ENCODE measurements around the gene SNX33. TPM values are rescaled to one million over a fixed set of nuclear protein-coding genes. Genes with fewer than 3 reads are reported as not detected.
"Not testable (repeated sequence)": the region's sequence is repeated elsewhere in the genome, so short reads cannot be mapped to it uniquely, and the experiment has no call there.

The SNX33 gene
- total and polyA plus RNA-seq, 2 donors (not counting 1 experiment from before 2014, with no cell fraction given) = 0.22 to 0.59 TPM

DNA sequence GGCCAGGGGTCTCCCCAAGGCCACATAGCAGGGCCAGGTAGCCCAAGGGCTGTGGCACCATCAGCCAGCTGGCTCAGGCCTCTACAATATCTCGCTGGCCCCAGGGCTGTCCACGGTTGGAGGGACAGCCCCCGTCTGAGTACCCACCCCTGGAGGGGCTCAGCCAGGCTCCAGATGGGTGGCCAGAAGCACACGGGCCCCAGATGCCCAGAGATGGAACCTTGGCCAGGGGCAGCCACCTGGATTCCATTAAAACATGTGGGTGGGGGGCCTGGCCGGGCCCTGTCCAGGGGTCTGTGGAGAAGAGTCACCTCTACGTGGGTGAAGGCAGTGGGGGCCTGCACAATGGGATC is 56.5 kb downstream of the SNX33 start:
- no peak overlapping the region for H3K4me2 ChIP-seq (replicated peaks; ENCODE audit: low read depth, low read length, poor library complexity, severe bottlenecking)
- CTCF ChIA-PET = no interaction called here
- no peak for ATAC-seq (ENCODE audit: low read depth)
- TF ChIP-seq EZH2 (IDR thresholded peaks at IDR 0.05; ENCODE audit: borderline replicate concordance, insufficient read depth, low read depth, low read length, poor library complexity, severe bottlenecking) = no peak
- TF ChIP-seq, protein P1, sequence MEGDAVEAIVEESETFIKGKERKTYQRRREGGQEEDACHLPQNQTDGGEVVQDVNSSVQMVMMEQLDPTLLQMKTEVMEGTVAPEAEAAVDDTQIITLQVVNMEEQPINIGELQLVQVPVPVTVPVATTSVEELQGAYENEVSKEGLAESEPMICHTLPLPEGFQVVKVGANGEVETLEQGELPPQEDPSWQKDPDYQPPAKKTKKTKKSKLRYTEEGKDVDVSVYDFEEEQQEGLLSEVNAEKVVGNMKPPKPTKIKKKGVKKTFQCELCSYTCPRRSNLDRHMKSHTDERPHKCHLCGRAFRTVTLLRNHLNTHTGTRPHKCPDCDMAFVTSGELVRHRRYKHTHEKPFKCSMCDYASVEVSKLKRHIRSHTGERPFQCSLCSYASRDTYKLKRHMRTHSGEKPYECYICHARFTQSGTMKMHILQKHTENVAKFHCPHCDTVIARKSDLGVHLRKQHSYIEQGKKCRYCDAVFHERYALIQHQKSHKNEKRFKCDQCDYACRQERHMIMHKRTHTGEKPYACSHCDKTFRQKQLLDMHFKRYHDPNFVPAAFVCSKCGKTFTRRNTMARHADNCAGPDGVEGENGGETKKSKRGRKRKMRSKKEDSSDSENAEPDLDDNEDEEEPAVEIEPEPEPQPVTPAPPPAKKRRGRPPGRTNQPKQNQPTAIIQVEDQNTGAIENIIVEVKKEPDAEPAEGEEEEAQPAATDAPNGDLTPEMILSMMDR (IDR thresholded peaks at IDR 0.05) = no peak
- Mint-ChIP-seq H3K9me3 (ENCODE audit: insufficient read depth) (no peaks in the 10 kb centered on the region), H3K4me3 (no peak overlapping the region), H3K27ac (no peak overlapping the region), H3K27me3 (no peaks in the 10 kb centered on the region), H3K4me1 (peaks cover 33% of the 10 kb centered on the region)
- POLR2A ChIA-PET = no interaction called here
- H3K27me3 ChIP-seq (replicated peaks in 1 of 4; ENCODE audit: control extremely low read depth in 1 of 4, control insufficient read depth in 3 of 4, insufficient read depth in 4 of 4, low read length in 3 of 4) = no peaks in the 10 kb centered on the region
- no peak overlapping the region for H2AFZ ChIP-seq (ENCODE audit: insufficient read depth, low read depth, low read length, poor library complexity, severe bottlenecking)
- no peaks in the 10 kb centered on the region for H3K36me3 ChIP-seq (replicated peaks in 1 of 2; ENCODE audit: control extremely low read depth in 1 of 2, control insufficient read depth in 1 of 2, extremely low read depth in 1 of 2, insufficient read depth in 2 of 2, low read length in 1 of 2)
- intact Hi-C loops (cut with micrococcal nuclease) = no loop called here
- no peak overlapping the region for H3K27ac ChIP-seq (ENCODE audit: low read length in 2 of 2)
- no peak overlapping the region for H3K9ac ChIP-seq (ENCODE audit: low read length)
- H3K4me1 ChIP-seq (ENCODE audit: control insufficient read depth in 2 of 2, insufficient read depth in 2 of 2, low read length in 2 of 2) = peaks cover 20 to 33% of the 10 kb centered on the region in 2 donors
- no peaks in the 10 kb centered on the region for H4K20me1 ChIP-seq (ENCODE audit: control insufficient read depth, insufficient read depth, low read length, poor library complexity, severe bottlenecking)
- no peak for DNase-seq
- 96% methylated on average over 6 of the region's 6 CpGs for WGBS (ENCODE audit: insufficient coverage)
- H3K79me2 ChIP-seq (ENCODE audit: control insufficient read depth, insufficient read depth, low read length) = no peaks in the 10 kb centered on the region
- no peaks in the 10 kb centered on the region for H3K9me3 ChIP-seq (ENCODE audit: control extremely low read depth in 1 of 3, control insufficient read depth in 2 of 3, insufficient read depth in 1 of 3, low read length in 2 of 3)
- H3K4me3 ChIP-seq (ENCODE audit: control extremely low read depth in 1 of 5, extremely low read depth in 1 of 5, insufficient read depth in 1 of 5, low read depth in 2 of 5, low read length in 4 of 5) = no peak overlapping the region

DNA sequence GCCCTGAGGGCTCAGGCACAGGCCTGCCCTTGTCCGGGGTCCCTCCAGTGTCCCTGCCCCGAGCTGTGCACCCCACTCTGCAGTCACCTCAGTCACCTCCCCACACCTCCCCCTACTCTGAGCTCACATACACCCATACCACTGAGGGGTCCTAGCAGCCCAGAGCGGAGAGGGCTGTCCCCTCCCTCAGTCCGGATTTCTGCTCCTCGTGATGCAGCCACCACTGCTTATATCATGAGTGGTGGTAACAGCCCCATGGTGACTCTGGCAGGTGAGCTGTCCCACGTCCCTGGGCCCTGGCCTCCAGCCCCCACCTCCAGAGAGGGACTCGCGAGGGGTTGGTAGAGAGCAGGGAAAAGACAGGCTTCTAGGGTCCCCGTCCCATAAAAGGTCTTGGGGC is 56.9 kb downstream of the SNX33 start:
- intact Hi-C loops (cut with micrococcal nuclease) = no loop called here
- POLR2A ChIA-PET = no interaction called here
- WGBS (ENCODE audit: insufficient coverage) = 93% methylated on average over 7 of the region's 9 CpGs
- H3K36me3 ChIP-seq (replicated peaks in 1 of 2; ENCODE audit: control extremely low read depth in 1 of 2, control insufficient read depth in 1 of 2, extremely low read depth in 1 of 2, insufficient read depth in 2 of 2, low read length in 1 of 2) = no peaks in the 10 kb centered on the region
- no peaks in the 10 kb centered on the region for H3K27me3 ChIP-seq (replicated peaks in 1 of 4; ENCODE audit: control extremely low read depth in 1 of 4, control insufficient read depth in 3 of 4, insufficient read depth in 4 of 4, low read length in 3 of 4)
- no peak overlapping the region for H3K27ac ChIP-seq (ENCODE audit: low read length in 2 of 2)
- Mint-ChIP-seq H3K4me3 (no peak overlapping the region), H3K4me1 (peaks cover 29% of the 10 kb centered on the region), H3K9me3 (ENCODE audit: insufficient read depth) (no peaks in the 10 kb centered on the region), H3K27ac (peak overlapping the region; percentile 10), H3K27me3 (no peaks in the 10 kb centered on the region)
- no peak for DNase-seq
- H3K4me2 ChIP-seq (replicated peaks; ENCODE audit: low read depth, low read length, poor library complexity, severe bottlenecking) = no peak overlapping the region
- no peaks in the 10 kb centered on the region for H4K20me1 ChIP-seq (ENCODE audit: control insufficient read depth, insufficient read depth, low read length, poor library complexity, severe bottlenecking)
- no peaks in the 10 kb centered on the region for H3K79me2 ChIP-seq (ENCODE audit: control insufficient read depth, insufficient read depth, low read length)
- CTCF ChIA-PET = no interaction called here
- peaks cover 17 to 29% of the 10 kb centered on the region in 2 donors for H3K4me1 ChIP-seq (ENCODE audit: control insufficient read depth in 2 of 2, insufficient read depth in 2 of 2, low read length in 2 of 2)
- H3K4me3 ChIP-seq (ENCODE audit: control extremely low read depth in 1 of 5, extremely low read depth in 1 of 5, insufficient read depth in 1 of 5, low read depth in 2 of 5, low read length in 4 of 5) = no peak overlapping the region
- no peaks in the 10 kb centered on the region for H3K9me3 ChIP-seq (ENCODE audit: control extremely low read depth in 1 of 3, control insufficient read depth in 2 of 3, insufficient read depth in 1 of 3, low read length in 2 of 3)
- no peak overlapping the region for H2AFZ ChIP-seq (ENCODE audit: insufficient read depth, low read depth, low read length, poor library complexity, severe bottlenecking)
- no peak overlapping the region for H3K9ac ChIP-seq (ENCODE audit: low read length)
- ATAC-seq (ENCODE audit: low read depth) = no peak
- TF ChIP-seq EZH2 (IDR thresholded peaks at IDR 0.05; ENCODE audit: borderline replicate concordance, insufficient read depth, low read depth, low read length, poor library complexity, severe bottlenecking) = no peak
- TF ChIP-seq, protein P1 (IDR thresholded peaks at IDR 0.05) = no peak

DNA sequence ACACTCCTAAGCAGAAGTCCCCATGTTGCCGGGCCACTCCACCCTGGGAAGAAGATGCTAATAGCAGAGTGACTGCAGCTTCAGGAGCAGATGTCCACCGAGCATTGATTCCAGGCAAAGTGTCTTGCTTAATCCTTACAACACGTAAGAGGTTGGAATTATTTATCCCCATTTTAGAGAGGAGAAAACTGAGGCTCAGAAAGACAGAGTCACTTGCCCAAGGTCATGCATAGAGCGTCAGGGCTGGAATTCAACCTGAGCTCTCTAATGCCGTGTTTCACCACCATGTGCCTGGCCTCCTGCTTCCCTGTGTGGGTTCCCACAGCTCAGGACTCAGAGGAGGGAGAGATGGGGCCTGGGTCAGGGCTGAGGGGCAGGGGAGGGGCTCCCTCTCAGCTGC is 57.7 kb downstream of the SNX33 start:
- WGBS (ENCODE audit: insufficient coverage) = 100% methylated on average over 2 of the region's 5 CpGs

More for the DNA sequence above, 57.7 kb downstream of the SNX33 start:
- peaks cover 22% of the 10 kb centered on the region for H3K4me1 Mint-ChIP-seq
- H3K9me3 ChIP-seq (ENCODE audit: control extremely low read depth in 1 of 3, control insufficient read depth in 2 of 3, insufficient read depth in 1 of 3, low read length in 2 of 3); H3K79me2 ChIP-seq (ENCODE audit: control insufficient read depth, insufficient read depth, low read length); H3K36me3 ChIP-seq (replicated peaks in 1 of 2; ENCODE audit: control extremely low read depth in 1 of 2, control insufficient read depth in 1 of 2, extremely low read depth in 1 of 2, insufficient read depth in 2 of 2, low read length in 1 of 2); CTCF ChIA-PET; H3K27ac ChIP-seq (ENCODE audit: low read length in 2 of 2); ATAC-seq (ENCODE audit: low read depth); DNase-seq; POLR2A ChIA-PET; H3K9me3 Mint-ChIP-seq (ENCODE audit: insufficient read depth); H4K20me1 ChIP-seq (ENCODE audit: control insufficient read depth, insufficient read depth, low read length, poor library complexity, severe bottlenecking); H3K27me3 Mint-ChIP-seq; H3K4me2 ChIP-seq (replicated peaks; ENCODE audit: low read depth, low read length, poor library complexity, severe bottlenecking); H3K27me3 ChIP-seq (replicated peaks in 1 of 4; ENCODE audit: control extremely low read depth in 1 of 4, control insufficient read depth in 3 of 4, insufficient read depth in 4 of 4, low read length in 3 of 4); H2AFZ ChIP-seq (ENCODE audit: insufficient read depth, low read depth, low read length, poor library complexity, severe bottlenecking); H3K9ac ChIP-seq (ENCODE audit: low read length); intact Hi-C loops (cut with micrococcal nuclease); H3K4me3 Mint-ChIP-seq; H3K4me3 ChIP-seq (ENCODE audit: control extremely low read depth in 1 of 5, extremely low read depth in 1 of 5, insufficient read depth in 1 of 5, low read depth in 2 of 5, low read length in 4 of 5); H3K27ac Mint-ChIP-seq: not testable (repeated sequence)
- H3K4me1 ChIP-seq (ENCODE audit: control insufficient read depth in 2 of 2, insufficient read depth in 2 of 2, low read length in 2 of 2) = peaks cover 12 to 22% of the 10 kb centered on the region in 2 donors
